Activated naive CD8-positive, alpha-beta T cell treated with anti-CD3 and anti-CD28 coated beads, Interleukin-2, amount 50 U/mL, for 24 hours (primary cell): ENCODE measurements around the gene IL27RA.

Experiments used
- ATAC-seq: fragments of 150-1000 bp; cut with Tn5 transposase; one replicate; pipeline ENCODE4 v1.10.0; 2021
- DNase-seq: peaks from one replicate; pipeline ENCODE4 v3.0.0; 2021
- H3K27ac Mint-ChIP-seq: one replicate; pipeline ENCODE4 v1.8.0; 2021; ENCODE audit warnings: mild to moderate bottlenecking, mixed read lengths
- H3K27me3 Mint-ChIP-seq: one replicate; pipeline ENCODE4 v1.8.0; 2021; ENCODE audit warnings: mixed read lengths
- H3K36me3 Mint-ChIP-seq: one replicate; pipeline ENCODE4 v1.8.0; 2021; ENCODE audit warnings: low read depth, mixed read lengths
- H3K4me1 Mint-ChIP-seq: one replicate; pipeline ENCODE4 v1.8.0; 2021; ENCODE audit warnings: mixed read lengths
- H3K4me3 Mint-ChIP-seq: one replicate; pipeline ENCODE4 v1.8.0; 2021; ENCODE audit warnings: mild to moderate bottlenecking, moderate library complexity, mixed read lengths
- H3K9me3 Mint-ChIP-seq: one replicate; pipeline ENCODE4 v1.8.0; 2021; ENCODE audit warnings: mixed read lengths

Gene IL27RA

GRCh38 chr19:13995017-13995728 lies 36.4 kb upstream of the IL27RA start:
- ATAC-seq, result no peak
- Mint-ChIP-seq H3K4me3 (no peak overlapping the region), H3K4me1 (peaks cover 7% of the 10 kb centered on the region), H3K36me3 (peaks cover 18% of the 10 kb centered on the region), H3K9me3 (peaks cover 6% of the 10 kb centered on the region), H3K27ac (no peak overlapping the region), H3K27me3 (no peaks in the 10 kb centered on the region)
- no peak for DNase-seq

GRCh38 chr19:13995878-13996765 lies 35.4 kb upstream of the IL27RA start:
- Mint-ChIP-seq H3K27me3 (no peaks in the 10 kb centered on the region), H3K9me3 (peaks cover 6% of the 10 kb centered on the region), H3K4me3 (no peak overlapping the region), H3K36me3 (peaks cover 23% of the 10 kb centered on the region), H3K27ac (no peak overlapping the region), H3K4me1 (peaks cover 13% of the 10 kb centered on the region)
- ATAC-seq (no peak), DNase-seq (no peak)

GRCh38 chr19:13996928-13997630 lies 34.5 kb upstream of the IL27RA start:
- DNase-seq (no peak), ATAC-seq (no peak)
- H3K4me3 Mint-ChIP-seq, result no peak overlapping the region
- no peak overlapping the region for H3K27ac Mint-ChIP-seq
- no peaks in the 10 kb centered on the region for H3K27me3 Mint-ChIP-seq
- H3K9me3 Mint-ChIP-seq, result peaks cover 6% of the 10 kb centered on the region
- peaks cover 24% of the 10 kb centered on the region for H3K36me3 Mint-ChIP-seq
- H3K4me1 Mint-ChIP-seq, result peaks cover 22% of the 10 kb centered on the region

GRCh38 chr19:13997631-13997962 lies 34.0 kb upstream of the IL27RA start:
- no peak for DNase-seq
- Mint-ChIP-seq H3K27ac (no peak overlapping the region), H3K36me3 (peaks cover 24% of the 10 kb centered on the region), H3K4me3 (no peak overlapping the region), H3K9me3 (peaks cover 6% of the 10 kb centered on the region), H3K4me1 (peaks cover 27% of the 10 kb centered on the region), H3K27me3 (no peaks in the 10 kb centered on the region)
- no peak for ATAC-seq

- Mint-ChIP-seq H3K36me3 (peaks cover 24% of the 10 kb centered on the region), H3K27ac (no peak overlapping the region), H3K4me3 (no peak overlapping the region), H3K9me3 (peaks cover 6% of the 10 kb centered on the region), H3K4me1 (peaks cover 35% of the 10 kb centered on the region), H3K27me3 (no peaks in the 10 kb centered on the region)
- no peak for DNase-seq
- no peak for ATAC-seq
Observed at GRCh38 chr19:13998426-13998825, 33.1 kb upstream of the IL27RA start.

GRCh38 chr19:13999085-13999484 lies 32.5 kb upstream of the IL27RA start:
- DNase-seq (no peak), ATAC-seq (no peak)
- Mint-ChIP-seq H3K36me3 (peaks cover 24% of the 10 kb centered on the region), H3K27ac (no peak overlapping the region), H3K4me1 (peaks cover 38% of the 10 kb centered on the region), H3K4me3 (no peak overlapping the region), H3K9me3 (peaks cover 6% of the 10 kb centered on the region), H3K27me3 (no peaks in the 10 kb centered on the region)

GRCh38 chr19:14000691-14001375 lies 30.7 kb upstream of the IL27RA start:
- ATAC-seq (no peak), DNase-seq (no peak)
- peaks cover 6% of the 10 kb centered on the region for H3K9me3 Mint-ChIP-seq
- H3K4me1 Mint-ChIP-seq, result peaks cover 51% of the 10 kb centered on the region
- H3K27ac Mint-ChIP-seq, result peak overlapping the region; percentile 66
- peaks cover 25% of the 10 kb centered on the region for H3K36me3 Mint-ChIP-seq
- peak overlapping the region; percentile 30 for H3K4me3 Mint-ChIP-seq
- H3K27me3 Mint-ChIP-seq, result no peaks in the 10 kb centered on the region

GRCh38 chr19:14002571-14003250 lies 28.9 kb upstream of the IL27RA start:
- H3K36me3 Mint-ChIP-seq, result peaks cover 25% of the 10 kb centered on the region
- no peak for ATAC-seq
- DNase-seq, result peak; percentile 30
- H3K9me3 Mint-ChIP-seq, result peaks cover 6% of the 10 kb centered on the region
- H3K4me1 Mint-ChIP-seq, result peaks cover 59% of the 10 kb centered on the region
- peak overlapping the region; percentile 59 for H3K4me3 Mint-ChIP-seq
- H3K27me3 Mint-ChIP-seq, result no peaks in the 10 kb centered on the region
- H3K27ac Mint-ChIP-seq, result peak overlapping the region; percentile 93

- Mint-ChIP-seq H3K4me1 (peaks cover 61% of the 10 kb centered on the region), H3K27me3 (no peaks in the 10 kb centered on the region)
- no peak for ATAC-seq
Observed at GRCh38 chr19:14003251-14004055, 28.1 kb upstream of the IL27RA start.

GRCh38 chr19:14004619-14005348 lies 26.8 kb upstream of the IL27RA start:
- H3K4me3 Mint-ChIP-seq, result peak overlapping the region; percentile 92
- no peaks in the 10 kb centered on the region for H3K9me3 Mint-ChIP-seq
- no peak for ATAC-seq
- peaks cover 12% of the 10 kb centered on the region for H3K36me3 Mint-ChIP-seq
- DNase-seq, result no peak
- peak overlapping the region; percentile 92 for H3K27ac Mint-ChIP-seq
- H3K27me3 Mint-ChIP-seq, result no peaks in the 10 kb centered on the region
- peaks cover 61% of the 10 kb centered on the region for H3K4me1 Mint-ChIP-seq

More at GRCh38 chr19:14003251-14004055, 28.1 kb upstream of the IL27RA start:
- Mint-ChIP-seq H3K4me3 (peak overlapping the region; percentile 59), H3K9me3 (peaks cover 6% of the 10 kb centered on the region), H3K27ac (peak overlapping the region; percentile 93), H3K36me3 (peaks cover 23% of the 10 kb centered on the region)
- no peak for DNase-seq

- ATAC-seq, result peak; percentile 41
- H3K4me1 Mint-ChIP-seq, result peaks cover 54% of the 10 kb centered on the region
- H3K36me3 Mint-ChIP-seq, result peaks cover 7% of the 10 kb centered on the region
- no peaks in the 10 kb centered on the region for H3K9me3 Mint-ChIP-seq
- H3K27me3 Mint-ChIP-seq, result no peaks in the 10 kb centered on the region
- DNase-seq, result peak; percentile 96
- peak overlapping the region; percentile 92 for H3K4me3 Mint-ChIP-seq
- H3K27ac Mint-ChIP-seq, result peak overlapping the region; percentile 92
Observed at GRCh38 chr19:14005349-14006084, 26.0 kb upstream of the IL27RA start.

GRCh38 chr19:14006085-14006765 lies 25.3 kb upstream of the IL27RA start, which contains the start of gene RFX1:
TSS of gene RFX1 (minus strand) at chr19:14006320. CDS start at chr19:13993843, 12,477 bp downstream.
- Mint-ChIP-seq H3K4me3 (peak within 1 kb of the TSS; percentile 92), H3K27me3 (no peaks in the 10 kb centered on the region), H3K36me3 (peaks cover 4% of the 10 kb centered on the region), H3K4me1 (peaks cover 48% of the 10 kb centered on the region), H3K27ac (peak within 1 kb of the TSS; percentile 99), H3K9me3 (no peaks in the 10 kb centered on the region)
- DNase-seq (peak; percentile 100), ATAC-seq (peak; percentile 86)
